GM18861 (cell line): ENCODE data around the gene TBRG4.

ENCODE experiments used
- ATAC-seq: cut with Tn5 transposase; IDR thresholded peaks from one replicate; pipeline ENCODE4 v1.9.1; 2021; ENCODE audit not compliant: unreplicated experiment

TBRG4 gene

GRCh38 chr7:45075871-45076796 lies 35.4 kb downstream of the TBRG4 start:
- ATAC-seq: no peak

GRCh38 chr7:45075355-45075644 lies 36.2 kb downstream of the TBRG4 start:
- no peak for ATAC-seq

- no peak for ATAC-seq
Measured at GRCh38 chr7:45074528-45075354, 36.8 kb downstream of the TBRG4 start.

DNA sequence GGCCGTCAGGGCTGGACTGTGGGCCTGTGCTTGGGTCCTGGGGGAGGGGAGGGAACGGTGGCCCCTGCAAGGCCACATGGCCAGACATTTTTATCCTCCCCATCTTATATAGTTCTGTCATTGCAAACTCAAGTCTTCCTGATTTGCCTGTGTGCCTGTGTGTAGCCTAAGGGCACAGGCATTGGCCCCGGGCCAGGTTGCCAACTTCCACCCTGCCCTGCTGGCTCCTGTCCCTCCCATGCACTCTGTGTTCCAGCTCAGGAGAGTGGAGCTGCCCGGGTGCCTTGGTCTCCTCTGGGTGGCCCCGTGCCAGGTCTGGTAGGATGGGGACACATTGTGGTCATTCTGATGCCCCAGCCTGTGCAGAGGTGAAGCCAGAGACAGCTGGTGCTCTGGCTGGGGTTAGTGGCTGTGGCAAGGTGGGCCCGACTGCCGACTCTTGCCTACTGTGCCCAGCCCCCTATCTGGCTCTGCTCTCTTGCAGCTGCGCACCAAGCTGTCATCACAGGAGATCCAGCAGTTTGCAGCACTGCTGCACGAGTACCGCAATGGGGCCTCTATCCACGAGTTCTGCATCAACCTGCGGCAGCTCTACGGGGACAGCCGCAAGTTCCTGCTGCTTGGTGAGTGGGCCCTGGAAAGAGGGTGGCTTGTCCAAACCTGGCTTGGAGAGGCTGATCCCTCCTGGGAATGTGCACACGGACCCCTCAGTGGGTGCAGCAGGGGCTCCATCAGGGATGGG lies 37.5 kb downstream of the TBRG4 start:
- ATAC-seq: no peak

- no peak for ATAC-seq
Measured at GRCh38 chr7:45073031-45073785, 38.3 kb downstream of the TBRG4 start.

GRCh38 chr7:45072131-45073030 lies 39.1 kb downstream of the TBRG4 start:
- ATAC-seq: no peak

- no peak for ATAC-seq
Measured at GRCh38 chr7:45071528-45071927, 40.0 kb downstream of the TBRG4 start.

DNA sequence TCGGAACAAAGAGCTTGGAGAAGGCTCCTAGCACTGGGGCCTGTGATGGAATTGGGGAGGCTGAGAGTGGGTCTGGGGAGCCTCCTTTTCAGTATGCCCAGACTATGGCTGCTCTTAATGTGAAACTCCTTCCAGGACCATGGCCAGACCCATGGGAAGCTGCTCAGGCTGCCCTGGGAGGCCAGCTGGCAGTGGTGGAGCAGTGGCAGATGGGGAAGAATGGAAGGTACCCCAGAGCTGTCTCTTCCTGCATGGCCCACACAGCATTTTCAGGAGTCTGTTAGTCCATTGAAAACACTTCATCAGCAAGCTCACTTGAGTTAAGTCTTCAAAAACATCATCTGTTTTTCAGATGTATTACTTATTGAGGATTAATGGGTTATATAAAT lies 41.2 kb downstream of the TBRG4 start:
- no peak for ATAC-seq

GRCh38 chr7:45069444-45070253 lies 41.8 kb downstream of the TBRG4 start:
- ATAC-seq: no peak

DNA sequence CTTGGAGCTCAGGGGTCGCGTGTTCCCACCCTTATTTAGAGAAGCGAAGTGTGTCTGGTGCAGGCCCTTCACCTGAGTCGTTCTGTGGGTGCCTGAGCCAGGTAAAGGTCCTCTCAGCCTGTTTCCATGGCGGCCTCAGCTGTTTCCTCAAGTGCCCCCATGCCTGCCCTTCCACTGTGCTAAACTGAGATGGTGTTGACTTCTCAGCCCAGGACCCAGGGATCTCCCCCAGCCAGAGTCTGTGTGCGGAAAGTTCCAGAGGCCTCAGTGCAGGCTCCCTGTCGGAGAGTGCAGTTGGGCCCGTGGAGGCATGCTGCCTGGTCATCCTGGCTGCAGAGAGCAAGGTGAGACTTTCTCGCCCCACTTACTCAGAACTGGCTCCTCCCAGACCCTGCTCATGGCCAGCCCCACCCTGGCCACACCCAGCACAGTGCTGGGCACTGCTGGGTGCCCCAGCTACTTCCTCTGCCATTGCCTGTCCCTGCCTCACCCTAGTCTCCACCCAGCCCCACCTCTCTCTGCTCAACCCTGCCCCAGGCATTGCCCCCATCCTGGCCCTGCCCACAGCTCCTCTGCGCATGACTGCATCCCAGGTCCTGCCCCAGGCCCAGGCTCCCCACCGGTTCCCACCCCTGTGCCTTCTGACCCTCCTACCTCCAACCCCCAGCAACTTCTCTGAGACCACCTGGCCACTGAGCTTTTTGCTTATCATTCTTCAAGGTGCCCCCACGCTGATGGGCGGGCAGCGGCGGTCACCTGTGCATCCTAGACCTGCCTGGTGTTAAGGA lies 43.1 kb downstream of the TBRG4 start:
- ATAC-seq: no peak

DNA sequence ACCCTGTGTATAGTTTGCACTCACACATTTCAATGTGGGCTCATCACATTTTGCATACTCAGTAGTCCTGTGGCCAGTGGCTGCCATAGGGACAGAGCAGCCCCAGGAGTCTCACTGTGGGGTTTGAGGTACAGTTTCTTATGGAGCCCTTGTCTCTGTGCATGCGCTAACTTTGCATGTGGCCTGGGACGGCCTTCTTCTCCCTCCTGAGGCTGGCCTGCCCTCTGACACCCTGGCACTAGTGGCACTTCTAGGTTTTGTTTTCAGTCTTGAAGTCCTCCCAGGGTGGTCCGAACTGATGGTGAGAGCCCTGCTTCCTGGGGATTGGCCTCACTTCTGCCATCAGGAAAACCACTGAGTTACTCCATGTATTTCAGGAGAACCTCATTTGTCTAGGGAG lies 43.9 kb downstream of the TBRG4 start:
- ATAC-seq: no peak

- no peak for ATAC-seq
Measured at GRCh38 chr7:45066409-45066808, 45.1 kb downstream of the TBRG4 start.

DNA sequence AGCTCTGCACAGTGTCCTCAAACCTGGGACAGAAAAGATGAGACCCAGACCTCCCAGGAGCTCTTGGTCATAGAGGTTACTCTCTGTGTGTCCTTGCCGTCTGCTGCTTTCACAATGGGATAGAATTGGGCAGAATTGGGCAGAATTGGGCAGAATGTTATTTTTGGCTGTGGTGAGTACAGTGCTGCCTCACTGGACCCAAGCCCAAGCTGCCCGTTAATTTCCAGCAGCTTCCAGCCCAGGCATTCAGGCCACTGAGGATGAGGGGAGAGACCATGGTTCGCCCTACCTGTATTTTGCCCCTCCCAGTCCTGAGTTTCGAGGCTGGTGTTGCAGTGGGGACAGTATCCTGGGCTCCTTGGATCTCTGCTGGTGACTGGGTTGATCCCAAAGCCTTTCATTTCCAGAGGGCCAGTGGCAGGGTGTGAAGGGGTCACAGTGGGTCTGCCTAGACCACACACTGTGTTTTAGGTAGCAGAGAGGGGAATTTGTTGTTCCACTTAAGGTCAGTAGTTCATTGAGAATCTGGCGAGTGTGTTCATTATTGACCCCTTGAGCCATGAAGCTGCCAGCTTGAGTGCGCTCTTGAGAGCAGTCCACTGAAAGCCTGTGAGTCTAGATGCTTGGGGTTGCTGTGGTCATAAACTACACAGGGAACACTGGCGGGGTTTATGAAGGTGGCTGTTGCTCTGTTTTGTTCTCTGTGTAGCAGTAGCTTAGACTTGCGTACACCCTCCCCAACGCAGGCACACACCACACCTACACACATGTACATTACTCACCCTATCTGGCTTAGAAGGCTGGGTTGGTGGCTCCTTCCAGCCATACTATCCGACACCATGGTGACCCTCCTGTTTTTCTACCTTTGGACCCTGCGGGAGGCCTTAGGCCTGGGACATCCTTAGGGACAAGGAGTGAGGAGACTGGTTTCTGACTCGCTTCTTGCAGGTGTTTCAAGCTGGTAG lies 46.2 kb downstream of the TBRG4 start:
- ATAC-seq: no peak

DNA sequence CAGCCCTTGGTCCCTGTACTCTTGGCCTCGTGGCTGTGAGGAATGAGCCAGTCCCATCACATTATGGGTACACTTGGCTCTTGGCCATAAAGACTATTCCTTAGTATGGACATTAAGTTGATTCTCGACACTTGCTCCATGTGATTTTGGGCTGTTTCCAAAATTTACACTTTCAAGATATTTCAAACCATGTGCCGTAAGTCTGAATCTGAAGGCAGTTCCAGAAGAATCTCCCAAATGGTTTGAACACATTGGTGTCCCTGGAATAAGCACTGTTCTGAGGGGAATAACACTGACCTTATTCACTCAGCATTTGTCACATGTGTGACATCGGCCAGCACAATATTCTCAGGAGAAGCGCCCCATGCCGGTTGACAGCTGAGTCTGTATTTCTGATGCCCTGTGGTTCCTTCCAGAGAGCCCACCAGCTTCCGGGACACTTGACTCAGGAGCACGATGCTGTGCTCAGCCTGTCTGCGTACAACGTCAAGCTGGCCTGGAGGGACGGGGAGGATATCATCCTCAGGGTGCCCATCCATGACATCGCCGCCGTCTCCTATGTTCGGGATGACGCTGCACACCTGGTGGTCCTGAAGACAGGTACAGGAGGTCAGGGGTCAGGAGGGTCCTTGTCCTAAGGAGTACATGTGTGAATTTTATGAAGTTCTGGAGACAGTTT lies 47.3 kb downstream of the TBRG4 start:
- no peak for ATAC-seq

DNA sequence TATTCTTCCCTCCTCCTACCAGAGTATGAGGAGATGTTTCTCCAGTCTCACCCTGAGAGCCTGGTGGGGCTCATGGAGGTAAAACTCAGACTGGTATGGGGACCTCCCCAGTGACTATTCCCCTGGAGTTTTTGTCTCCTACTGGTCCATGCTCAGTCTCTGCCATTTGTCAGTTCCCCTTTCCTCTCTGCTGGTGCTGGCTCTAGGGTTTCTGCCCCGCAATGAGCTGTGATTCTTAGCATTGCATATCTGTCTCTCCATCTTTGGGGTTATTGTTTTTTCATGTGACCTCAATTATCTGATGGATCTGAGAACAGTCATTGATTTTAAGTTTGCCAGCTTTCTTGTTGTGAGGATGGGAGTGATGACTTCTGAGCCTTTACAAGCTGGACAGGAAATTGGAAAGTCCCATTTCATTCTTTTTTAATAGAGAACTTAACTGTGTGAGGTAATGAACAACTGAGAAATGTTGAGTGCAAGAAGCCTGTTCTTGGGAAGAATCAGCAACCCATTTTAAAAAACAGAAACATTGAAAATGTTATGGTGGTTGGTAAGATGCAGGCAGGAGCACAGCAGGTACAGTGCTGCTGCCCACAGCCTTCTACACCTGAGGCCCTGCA lies 49.6 kb downstream of the TBRG4 start:
- ATAC-seq: no peak

DNA sequence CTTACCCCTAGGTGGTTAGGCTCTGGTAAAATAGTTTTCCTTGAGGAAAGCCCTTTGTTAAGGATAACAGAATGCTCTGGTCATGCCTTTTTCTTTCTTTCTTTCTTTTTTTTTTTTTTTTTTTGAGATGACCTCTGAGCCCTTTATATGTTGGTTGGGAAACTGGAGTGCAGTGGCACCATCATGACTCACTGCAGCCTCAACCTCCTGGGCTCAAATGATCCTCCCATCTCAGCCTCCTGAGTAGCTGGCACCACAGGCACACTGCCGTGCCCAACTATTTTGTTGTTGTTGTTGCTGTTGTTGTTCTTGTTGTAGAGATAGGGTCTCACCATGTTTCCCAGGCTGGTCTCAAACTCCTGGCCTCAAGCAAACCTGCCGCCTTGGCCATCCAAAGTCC lies 50.1 kb downstream of the TBRG4 start:
- ATAC-seq: no peak
